ENCODE results near the gene FRMD3.

The FRMD3 gene

GRCh38 chr9:83431101-83432060 lies 106.8 kb downstream of the FRMD3 start:
- DNase-seq = no peak

- no peak for DNase-seq
Observed at GRCh38 chr9:83430681-83431080, 107.5 kb downstream of the FRMD3 start.

GRCh38 chr9:83429229-83429628 lies 109.0 kb downstream of the FRMD3 start:
- no peak for DNase-seq

GRCh38 chr9:83425240-83425639 lies 113.0 kb downstream of the FRMD3 start:
- DNase-seq = no peak

GRCh38 chr9:83424831-83425230 lies 113.4 kb downstream of the FRMD3 start:
- DNase-seq = no peak

- no peak for DNase-seq
Observed at GRCh38 chr9:83423815-83424707, 114.1 kb downstream of the FRMD3 start.

GRCh38 chr9:83422527-83422926 lies 115.7 kb downstream of the FRMD3 start:
- no peak for DNase-seq

- no peak for DNase-seq
Observed at GRCh38 chr9:83420486-83420885, 117.7 kb downstream of the FRMD3 start.

GRCh38 chr9:83419961-83420360 lies 118.2 kb downstream of the FRMD3 start:
- no peak for DNase-seq

- DNase-seq = no peak
Observed at GRCh38 chr9:83418283-83418682, 119.9 kb downstream of the FRMD3 start.

GRCh38 chr9:83413367-83413766 lies 124.8 kb downstream of the FRMD3 start:
- DNase-seq = peak; percentile 88

- no peak for DNase-seq
Observed at GRCh38 chr9:83410701-83411100, 127.5 kb downstream of the FRMD3 start.

- DNase-seq = no peak
Observed at GRCh38 chr9:83406921-83407320, 131.3 kb downstream of the FRMD3 start.

GRCh38 chr9:83405759-83406158 lies 132.4 kb downstream of the FRMD3 start:
- DNase-seq = no peak

- DNase-seq = peak; percentile 43
Observed at GRCh38 chr9:83403527-83404238, 134.5 kb downstream of the FRMD3 start.

GRCh38 chr9:83401328-83401900 lies 136.8 kb downstream of the FRMD3 start:
- no peak for DNase-seq

- no peak for DNase-seq
Observed at GRCh38 chr9:83396813-83397212, 141.4 kb downstream of the FRMD3 start.

- no peak for DNase-seq
Observed at GRCh38 chr9:83396342-83396741, 141.9 kb downstream of the FRMD3 start.

GRCh38 chr9:83392228-83392627 lies 146.0 kb downstream of the FRMD3 start:
- no peak for DNase-seq

- no peak for DNase-seq
Observed at GRCh38 chr9:83388346-83388745, 149.9 kb downstream of the FRMD3 start.

- DNase-seq = no peak
Observed at GRCh38 chr9:83387401-83388185, 150.6 kb downstream of the FRMD3 start.

GRCh38 chr9:83385317-83385716 lies 152.9 kb downstream of the FRMD3 start:
- DNase-seq = no peak

All from NCI-H2227 treated with DMSO at 0.1 percent for 48 hours (cell line).